Omental fat pad (tissue), 4 donors: ENCODE measurements around the gene MMP3. TPM values are rescaled to one million over a fixed set of nuclear protein-coding genes. Genes with fewer than 3 reads are reported as not detected.
"Not testable (repeated sequence)": the region's sequence is repeated elsewhere in the genome, so short reads cannot be mapped to it uniquely, and the experiment has no call there.

Experiments
- ATAC-seq: fragments of 150-250 bp; one replicate; pipeline ENCODE4 v1.9.1; 2016; ENCODE audit warnings: mild to moderate bottlenecking, moderate library complexity; ENCODE audit not compliant: low FRiP score
- DNase-seq: peaks from one replicate; pipeline ENCODE4 v3.0.0-alpha.2; 2019; ENCODE audit warnings: low spot score
- total RNA-seq, 4 donors: library from RNA; depleted of rRNA; stranded (reverse); fragments of >200 nt; gene quantifications; one replicate each; pipeline ENCODE4 v1.1.0, GENCODE V29; 2016
- TF ChIP-seq, protein P1 (sequence below), 3 donors: fragments of 450-650 bp; IDR thresholded peaks; one replicate each; pipeline ENCODE4 v1.5.1; 2016 to 2017; ENCODE audit warnings: antibody characterized with exemption in 3 of 3, mild to moderate bottlenecking in 3 of 3, moderate library complexity in 2 of 3

The MMP3 gene
- total RNA-seq, 4 donors from 2014 or later, result not detected

GRCh38 chr11:102874852-102875251, 31.4 kb upstream of the MMP3 start, which contains the start of gene MMP12:
Gene MMP12, minus strand, starts transcription at chr11:102874982. Its CDS starts 45 bp downstream, at chr11:102874937.
- TF ChIP-seq, protein P1, sequence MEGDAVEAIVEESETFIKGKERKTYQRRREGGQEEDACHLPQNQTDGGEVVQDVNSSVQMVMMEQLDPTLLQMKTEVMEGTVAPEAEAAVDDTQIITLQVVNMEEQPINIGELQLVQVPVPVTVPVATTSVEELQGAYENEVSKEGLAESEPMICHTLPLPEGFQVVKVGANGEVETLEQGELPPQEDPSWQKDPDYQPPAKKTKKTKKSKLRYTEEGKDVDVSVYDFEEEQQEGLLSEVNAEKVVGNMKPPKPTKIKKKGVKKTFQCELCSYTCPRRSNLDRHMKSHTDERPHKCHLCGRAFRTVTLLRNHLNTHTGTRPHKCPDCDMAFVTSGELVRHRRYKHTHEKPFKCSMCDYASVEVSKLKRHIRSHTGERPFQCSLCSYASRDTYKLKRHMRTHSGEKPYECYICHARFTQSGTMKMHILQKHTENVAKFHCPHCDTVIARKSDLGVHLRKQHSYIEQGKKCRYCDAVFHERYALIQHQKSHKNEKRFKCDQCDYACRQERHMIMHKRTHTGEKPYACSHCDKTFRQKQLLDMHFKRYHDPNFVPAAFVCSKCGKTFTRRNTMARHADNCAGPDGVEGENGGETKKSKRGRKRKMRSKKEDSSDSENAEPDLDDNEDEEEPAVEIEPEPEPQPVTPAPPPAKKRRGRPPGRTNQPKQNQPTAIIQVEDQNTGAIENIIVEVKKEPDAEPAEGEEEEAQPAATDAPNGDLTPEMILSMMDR (IDR thresholded peaks at IDR 0.05), result no peak
- DNase-seq (no peak), ATAC-seq (no peak)

GRCh38 chr11:102869354-102869964, 26.1 kb upstream of the MMP3 start:
- not testable (repeated sequence) for ATAC-seq, DNase-seq

GRCh38 chr11:102868339-102868738, 24.9 kb upstream of the MMP3 start:
- no peak for ATAC-seq
- DNase-seq, result no peak
- TF ChIP-seq, protein P1 (IDR thresholded peaks at IDR 0.05), result no peak

DNA sequence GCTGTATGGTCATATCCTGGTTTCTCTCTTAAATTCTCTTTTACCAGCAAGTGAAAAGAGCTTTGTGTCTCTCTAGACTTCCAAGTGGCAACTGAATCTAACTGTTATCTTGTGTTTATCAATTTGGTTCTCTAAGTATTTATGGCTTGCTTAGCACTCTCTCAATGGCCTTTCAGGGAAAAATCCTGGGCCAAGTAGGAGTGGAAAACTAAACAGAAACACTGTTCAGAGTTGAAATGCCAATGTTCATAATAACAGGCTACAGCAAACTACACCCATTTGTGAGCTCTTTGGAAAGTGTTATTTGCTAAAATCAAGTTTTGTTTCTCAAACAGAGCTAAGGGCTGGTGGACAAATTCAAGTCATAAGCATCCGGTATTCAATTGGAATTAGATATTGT, 21.3 kb upstream of the MMP3 start:
- ATAC-seq, result no peak

GRCh38 chr11:102853956-102854355, 10.5 kb upstream of the MMP3 start:
- TF ChIP-seq, protein P1 (IDR thresholded peaks at IDR 0.05), result no peak
- DNase-seq (no peak), ATAC-seq (no peak)

More for the DNA sequence above, 21.3 kb upstream of the MMP3 start:
- DNase-seq, result no peak
- TF ChIP-seq, protein P1 (IDR thresholded peaks at IDR 0.05), result no peak

GRCh38 chr11:102853055-102853454, 9.6 kb upstream of the MMP3 start:
- ATAC-seq, result no peak
- TF ChIP-seq, protein P1 (IDR thresholded peaks at IDR 0.05), result no peak
- DNase-seq, result no peak

DNA sequence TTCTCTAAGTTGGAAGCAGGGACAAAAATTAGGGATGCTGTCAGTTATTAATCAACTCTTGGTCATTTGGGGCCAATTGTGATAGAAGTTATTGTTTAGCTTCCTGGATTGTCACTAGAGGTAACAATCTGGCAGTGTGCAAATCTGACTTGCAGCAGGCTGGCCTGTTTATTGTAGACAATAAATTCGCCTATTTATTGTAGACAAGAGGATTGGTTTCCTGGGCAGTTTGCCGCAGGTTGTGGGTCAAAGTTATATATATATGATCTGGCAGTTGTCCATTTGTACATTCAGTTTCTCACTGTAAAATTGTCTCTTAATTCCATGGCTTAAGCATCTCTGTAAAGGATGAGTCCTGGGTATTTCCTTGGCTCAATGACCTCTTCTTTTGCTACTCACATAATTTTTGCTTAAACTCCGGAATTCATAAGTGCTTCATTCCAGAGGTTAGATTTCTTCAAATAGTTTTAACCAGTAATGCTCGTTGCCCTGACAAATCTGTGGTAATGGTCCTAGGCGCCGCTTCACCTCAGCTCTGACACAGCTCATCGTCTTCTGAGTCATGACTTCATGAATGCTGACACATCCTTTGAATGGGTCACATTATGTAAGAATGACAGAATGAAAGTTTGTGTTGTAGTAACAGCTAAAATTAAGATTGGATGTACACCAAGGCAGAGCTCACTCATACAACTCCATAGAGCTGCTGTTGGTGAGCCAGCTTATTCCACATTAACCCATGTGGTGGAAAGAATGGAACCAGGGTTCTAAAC, 7.8 kb upstream of the MMP3 start:
- TF ChIP-seq, protein P1 (IDR thresholded peaks at IDR 0.05), result no peak
- no peak for ATAC-seq
- no peak for DNase-seq
